NCI-H2196 (cell line): ENCODE results near the gene NUP160.
"Not testable (repeated sequence)": the region's sequence is repeated elsewhere in the genome, so short reads cannot be mapped to it uniquely, and the experiment has no call there.

Source experiments
- DNase-seq: peaks from one replicate; lab custom pipeline; 2025; ENCODE audit not compliant: unreplicated experiment; lab: John Stamatoyannopoulos, UW

The NUP160 gene

GRCh38 chr11:47847892-47848699 is at the start of gene NUP160:
NUP160 (minus strand) TSS chr11:47848350; CDS start chr11:47848318, 32 bp downstream.
- peak; percentile 74 for DNase-seq

GRCh38 chr11:47896199-47896598 is 48.0 kb upstream of the NUP160 start:
- DNase-seq, result no peak

- DNase-seq, result no peak
Observed at GRCh38 chr11:47895035-47895434, 46.9 kb upstream of the NUP160 start.

- not testable (repeated sequence) for DNase-seq
Observed at GRCh38 chr11:47892546-47893276, 44.6 kb upstream of the NUP160 start.

- DNase-seq, result no peak
Observed at GRCh38 chr11:47891886-47892285, 43.7 kb upstream of the NUP160 start.

- DNase-seq, result no peak
Observed at GRCh38 chr11:47889714-47890441, 41.7 kb upstream of the NUP160 start.

- DNase-seq, result no peak
Observed at GRCh38 chr11:47887910-47888569, 39.9 kb upstream of the NUP160 start.

- DNase-seq, result no peak
Observed at GRCh38 chr11:47886096-47886495, 37.9 kb upstream of the NUP160 start.

GRCh38 chr11:47882437-47882836 is 34.3 kb upstream of the NUP160 start:
- DNase-seq, result not testable (repeated sequence)

- DNase-seq, result no peak
Observed at GRCh38 chr11:47881145-47881544, 33.0 kb upstream of the NUP160 start.

GRCh38 chr11:47879259-47880158 is 31.4 kb upstream of the NUP160 start:
- no peak for DNase-seq

GRCh38 chr11:47875858-47876257 is 27.7 kb upstream of the NUP160 start:
- DNase-seq, result not testable (repeated sequence)

- no peak for DNase-seq
Observed at GRCh38 chr11:47870404-47870803, 22.3 kb upstream of the NUP160 start.

- no peak for DNase-seq
Observed at GRCh38 chr11:47869544-47870393, 21.6 kb upstream of the NUP160 start.

- no peak for DNase-seq
Observed at GRCh38 chr11:47867823-47868222, 19.7 kb upstream of the NUP160 start.

GRCh38 chr11:47866892-47867291 is 18.7 kb upstream of the NUP160 start:
- DNase-seq, result not testable (repeated sequence)

GRCh38 chr11:47864901-47865300 is 16.8 kb upstream of the NUP160 start:
- no peak for DNase-seq

- no peak for DNase-seq
Observed at GRCh38 chr11:47863898-47864430, 15.8 kb upstream of the NUP160 start.
